ENCODE measurements around the gene NUP58.

NUP58 gene

GRCh38 chr13:25378528-25378927 is 77.1 kb downstream of the NUP58 start:
- DNase-seq = no peak

GRCh38 chr13:25379011-25379410 is 77.6 kb downstream of the NUP58 start:
- no peak for DNase-seq

GRCh38 chr13:25380082-25380481 is 78.7 kb downstream of the NUP58 start:
- no peak for DNase-seq

- DNase-seq = no peak
Measured at GRCh38 chr13:25380741-25381324, 79.4 kb downstream of the NUP58 start.

DNA sequence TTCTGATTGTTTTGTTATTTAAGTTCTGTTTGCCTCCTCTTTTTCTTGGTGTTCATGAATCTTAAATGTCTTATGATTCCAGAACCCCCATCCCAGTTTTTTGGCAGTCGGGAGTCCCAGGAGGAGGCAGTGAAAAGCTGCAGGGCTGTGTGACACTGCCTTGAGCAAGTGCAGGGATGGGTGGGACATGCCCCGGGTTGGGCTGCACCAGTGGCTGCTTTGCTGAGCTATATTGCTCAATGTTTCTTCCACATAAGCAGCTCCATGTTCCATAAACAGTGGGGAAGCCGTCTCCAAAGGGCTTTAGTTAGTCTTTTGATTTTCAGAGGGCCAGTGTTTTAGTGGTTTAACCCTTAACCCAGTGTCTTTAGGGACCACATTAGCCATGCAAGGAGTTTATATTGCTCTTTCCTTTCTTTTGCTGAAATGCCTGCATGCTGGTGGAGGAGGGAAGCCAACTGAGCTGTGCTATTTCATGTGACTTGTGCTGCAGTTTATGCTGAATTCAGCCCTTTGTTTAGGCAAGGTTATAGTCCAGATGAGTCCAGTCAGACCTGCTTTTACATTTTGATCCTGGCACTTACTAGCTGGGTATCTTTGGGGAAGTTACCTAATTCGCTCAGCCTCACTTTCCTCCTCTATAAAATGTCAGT is 83.5 kb downstream of the NUP58 start:
- DNase-seq = no peak

DNA sequence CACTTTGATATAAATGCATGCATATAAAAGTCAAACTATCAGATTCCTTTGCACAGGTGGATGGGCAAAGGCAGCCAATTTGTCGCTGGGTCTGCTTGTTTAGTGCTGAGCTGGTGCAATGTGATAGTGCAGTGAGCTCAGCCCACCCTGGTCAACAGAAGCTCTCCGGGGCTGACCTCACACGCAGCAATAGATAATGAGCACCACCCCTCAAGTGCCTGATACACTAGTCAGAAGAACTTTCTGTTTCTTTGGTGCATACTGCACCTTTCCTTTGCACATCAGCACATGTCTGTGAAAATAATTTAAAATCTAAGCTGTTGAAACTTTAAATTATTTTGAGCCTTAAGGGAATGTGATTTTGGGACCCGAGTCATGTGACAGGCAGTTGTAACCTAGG is 90.5 kb downstream of the NUP58 start:
- DNase-seq = no peak
